ENCODE data around the gene COIL. TPM values are rescaled to one million over a fixed set of nuclear protein-coding genes. Genes with fewer than 3 reads are reported as not detected.

The COIL gene
- total and polyA plus RNA-seq, 9 of the 15 experiments (the other 6 are each of a cell fraction or from before 2014, with no cell fraction given) = 23.9 to 41.3 (median 28.7) TPM

- no peak for TF ChIP-seq SNAPC5 (CRISPR knock-in tag; IDR thresholded peaks at IDR 0.05)
- no peak for TF ChIP-seq TOE1 (IDR thresholded peaks at IDR 0.05; ENCODE audit: borderline replicate concordance)
- TF ChIP-seq TOE1 (CRISPR knock-in tag; IDR thresholded peaks at IDR 0.05; ENCODE audit: borderline replicate concordance, low read depth) = no peak
- 65% methylated on average over 3 of the region's 3 CpGs for WGBS (ENCODE audit: insufficient coverage, low coverage, missing lambda C conversion rate)
- peak in 1 of 4 experiments; percentile 1 for DNase-seq (ENCODE audit: extremely low read depth in 1 of 4, low spot score in 3 of 4)
- Histone ChIP-seq H3K27ac (ENCODE audit: extremely low read depth, low read depth, low read length) (no peak overlapping the region), H3K4me2 (ENCODE audit: insufficient read depth, low read length) (no peak overlapping the region), H3K36me3 (ENCODE audit: control insufficient read depth, insufficient read depth, low read length) (no peaks in the 10 kb centered on the region), H3K9me1 (ENCODE audit: control insufficient read depth, insufficient read depth, low read length) (no peaks in the 10 kb centered on the region), H3K4me3 (no peak overlapping the region), H4K20me1 (replicated peaks; ENCODE audit: control insufficient read depth, insufficient read depth, low read length) (no peaks in the 10 kb centered on the region), H2AFZ (ENCODE audit: low read depth, low read length) (no peak overlapping the region), H3K9ac (ENCODE audit: insufficient read depth in 1 of 2, low read depth in 2 of 2, low read length in 2 of 2) (no peak overlapping the region), H3K27me3 (ENCODE audit: control insufficient read depth in 2 of 2, insufficient read depth in 2 of 2, low read length in 2 of 2) (no peaks in the 10 kb centered on the region), H3K4me1 (replicated peaks in 1 of 2; ENCODE audit: control insufficient read depth in 2 of 2, insufficient read depth in 2 of 2, low read length in 2 of 2) (peaks cover 29 to 54% of the 10 kb centered on the region in 2 experiments), H3K79me2 (ENCODE audit: control insufficient read depth, insufficient read depth, low read length) (no peaks in the 10 kb centered on the region), H3K9me3 (replicated peaks; ENCODE audit: control insufficient read depth, insufficient read depth, low read depth, low read length) (no peaks in the 10 kb centered on the region)
- no TSS peak for BruUV-seq (replicated peaks)
- intact Hi-C loops (cut with micrococcal nuclease) (no loop called here), in situ Hi-C loops (cut with MboI) (no loop called here)
- CTCF ChIA-PET (ENCODE audit: low intra/inter-chr PET ratio) = no interaction called here
- FAIRE-seq = no peak
- ATAC-seq = no peak
- POLR2A ChIA-PET = no interaction called here
Measured at GRCh38 chr17:56983366-56983765, 22.5 kb upstream of the COIL start.

GRCh38 chr17:56982312-56982711 lies 21.5 kb upstream of the COIL start:
- Histone ChIP-seq H4K20me1 (replicated peaks; ENCODE audit: control insufficient read depth, insufficient read depth, low read length) (no peaks in the 10 kb centered on the region), H3K9me3 (replicated peaks; ENCODE audit: control insufficient read depth, insufficient read depth, low read depth, low read length) (no peaks in the 10 kb centered on the region), H3K36me3 (ENCODE audit: control insufficient read depth, insufficient read depth, low read length) (no peaks in the 10 kb centered on the region), H3K27ac (ENCODE audit: extremely low read depth, low read depth, low read length) (no peak overlapping the region), H3K4me1 (replicated peaks in 1 of 2; ENCODE audit: control insufficient read depth in 2 of 2, insufficient read depth in 2 of 2, low read length in 2 of 2) (peaks cover 33 to 47% of the 10 kb centered on the region in 2 experiments), H3K4me3 (no peak overlapping the region), H2AFZ (ENCODE audit: low read depth, low read length) (peak overlapping the region; percentile 52), H3K9me1 (ENCODE audit: control insufficient read depth, insufficient read depth, low read length) (no peaks in the 10 kb centered on the region), H3K4me2 (ENCODE audit: insufficient read depth, low read length) (0 out of 2 replicates have a peak overlapping the region, but pooled peaks have one; percentile 17), H3K79me2 (ENCODE audit: control insufficient read depth, insufficient read depth, low read length) (no peaks in the 10 kb centered on the region), H3K27me3 (ENCODE audit: control insufficient read depth in 2 of 2, insufficient read depth in 2 of 2, low read length in 2 of 2) (no peaks in the 10 kb centered on the region), H3K9ac (ENCODE audit: insufficient read depth in 1 of 2, low read depth in 2 of 2, low read length in 2 of 2) (peak overlapping the region in 1 of 2 experiments; percentile 76; a peak in 1 of 4 replicates)
- 21% methylated on average over 8 of the region's 8 CpGs for WGBS (ENCODE audit: insufficient coverage, low coverage, missing lambda C conversion rate)
- in situ Hi-C loops (cut with MboI) = no loop called here
- ChIA-PET CTCF (ENCODE audit: low intra/inter-chr PET ratio) (no interaction called here), POLR2A (interaction anchor here (0.6 to 0.9 kb wide), 2 partner anchors 12 to 81 kb away, joined by 3 read pairs; no protein-coding TSS in a partner anchor)
- no TSS peak for BruUV-seq (replicated peaks)
- no peak for FAIRE-seq
- ATAC-seq = no peak
- intact Hi-C loops (cut with micrococcal nuclease) = no loop called here
- peak; percentile 7 to 66 (median 34) for DNase-seq (ENCODE audit: extremely low read depth in 1 of 4, low spot score in 3 of 4)
- TF ChIP-seq KLF16 (IDR thresholded peaks at IDR 0.05) (peak; percentile 54; the same call in 1 of the 2 replicates), SPI1 (IDR thresholded peaks at IDR 0.05; ENCODE audit: borderline replicate concordance, low read depth, low read length) (no peak), BDP1 (IDR thresholded peaks at IDR 0.05; ENCODE audit: insufficient read depth, insufficient read length) (no peak), NFIC (IDR thresholded peaks at IDR 0.05) (peak; percentile 44; the same call in 1 of the 2 replicates), SNAPC5 (CRISPR knock-in tag; IDR thresholded peaks at IDR 0.05) (no peak), CBFA2T2 (conservative IDR thresholded peaks at IDR 0.05) (peak; percentile 78), TCF3 (CRISPR knock-in tag; IDR thresholded peaks at IDR 0.05) (peak; percentile 64), CXXC5 (CRISPR knock-in tag; IDR thresholded peaks at IDR 0.05) (peak; percentile 10; the same call in 1 of the 2 replicates), ARID1B (IDR thresholded peaks at IDR 0.05) (0 out of 2 replicates have a peak, but pooled peaks have one; percentile 47), RNF2 (IDR thresholded peaks at IDR 0.05) (no peak), ESRRB (CRISPR knock-in tag; IDR thresholded peaks at IDR 0.05; ENCODE audit: borderline replicate concordance) (no peak), NCOR1 (IDR thresholded peaks at IDR 0.05) (peak; percentile 59; the same call in 1 of the 2 replicates), ZNF143 (CRISPR knock-in tag; IDR thresholded peaks at IDR 0.05) (no peak), POLR2AphosphoS5 (IDR thresholded peaks at IDR 0.05; ENCODE audit: control insufficient read depth, insufficient read depth, low read depth, low read length) (peak; percentile 81), ZNF140 (CRISPR knock-in tag; IDR thresholded peaks at IDR 0.05) (no peak), TAL1 (IDR thresholded peaks at IDR 0.05) (peak; percentile 50; the same call in 1 of the 2 replicates), CBFA2T3 (IDR thresholded peaks at IDR 0.05) (peak; percentile 86)
